Measurements from ENCODE around the gene EDRF1.
"Not testable (repeated sequence)": the region's sequence is repeated elsewhere in the genome, so short reads cannot be mapped to it uniquely, and the experiment has no call there.

The EDRF1 gene

GRCh38 chr10:125719173-125720001 lies at the start of gene EDRF1:
Gene EDRF1, plus strand, starts transcription at chr10:125719709. Its CDS starts 99 bp downstream, at chr10:125719808.
- peak; percentile 98 for DNase-seq

GRCh38 chr10:125672884-125673283 lies 46.6 kb upstream of the EDRF1 start:
- no peak for DNase-seq

- no peak for DNase-seq
Measured at GRCh38 chr10:125679436-125679835, 40.1 kb upstream of the EDRF1 start.

DNA sequence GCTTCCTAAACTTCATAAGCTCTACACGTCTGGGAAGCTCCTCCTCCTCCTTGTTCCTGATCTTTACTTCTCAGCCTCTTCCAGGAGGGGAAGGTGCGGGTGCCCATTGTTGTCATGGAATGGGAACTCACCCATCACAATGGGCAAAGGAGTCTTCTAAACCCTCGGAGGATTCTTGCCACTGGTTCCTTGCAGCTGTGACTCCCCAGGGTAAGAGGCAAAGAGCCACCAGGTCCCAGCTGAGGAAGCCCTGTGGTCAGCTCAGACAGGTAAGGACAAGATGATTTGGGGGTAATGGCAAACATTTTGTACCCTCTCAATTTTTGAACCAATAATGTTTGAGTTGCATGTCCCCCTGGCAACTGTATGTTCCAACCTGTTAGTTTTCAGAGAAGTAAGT lies 36.4 kb upstream of the EDRF1 start, which contains the start of gene TEX36:
Gene TEX36, minus strand, starts transcription at position 101 of the 400 bp plus-strand sequence. CDS start 174 bp downstream, outside the sequence.
- no peak for DNase-seq

DNA sequence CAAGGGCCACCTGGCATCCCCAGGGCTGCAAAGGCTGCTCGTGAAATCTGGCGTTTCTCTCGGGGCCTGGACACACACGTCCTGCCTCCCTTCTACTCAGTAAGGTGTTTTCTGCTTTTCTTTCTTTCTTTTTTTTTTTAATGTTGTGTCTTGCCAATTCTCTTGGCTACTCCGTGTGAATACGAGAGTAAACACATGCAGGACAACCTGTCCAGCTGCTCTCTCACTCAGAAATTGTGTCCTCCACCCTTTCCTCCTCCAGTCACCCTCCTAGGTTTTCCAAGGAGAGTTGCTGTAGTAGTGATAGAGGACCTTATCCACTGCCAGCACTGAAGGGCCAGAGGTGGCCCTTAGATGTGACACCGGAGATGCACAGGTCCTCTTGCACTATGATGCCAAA lies 35.7 kb upstream of the EDRF1 start:
- no peak for DNase-seq

DNA sequence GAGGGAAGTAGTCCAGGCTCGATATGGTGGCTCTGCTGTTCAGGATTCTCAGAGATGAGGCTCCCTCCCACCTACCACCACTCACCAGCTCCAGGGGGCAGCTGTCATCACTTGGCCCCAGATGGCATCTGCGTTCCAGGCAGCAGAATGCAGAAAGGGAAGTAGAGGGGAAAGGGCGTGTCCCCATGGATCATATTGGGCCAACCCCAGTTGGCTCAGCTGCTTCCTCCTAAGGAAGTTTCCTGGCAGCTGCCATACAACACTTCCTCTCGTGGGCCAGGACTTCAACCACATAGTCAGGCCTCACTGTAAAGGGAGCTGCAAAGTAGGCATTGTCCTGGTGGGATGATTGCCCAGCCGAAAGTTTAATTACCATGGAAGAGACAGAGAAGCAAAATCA lies 34.9 kb upstream of the EDRF1 start:
- DNase-seq, result no peak

GRCh38 chr10:125687507-125688185 lies 31.9 kb upstream of the EDRF1 start:
- DNase-seq, result no peak

DNA sequence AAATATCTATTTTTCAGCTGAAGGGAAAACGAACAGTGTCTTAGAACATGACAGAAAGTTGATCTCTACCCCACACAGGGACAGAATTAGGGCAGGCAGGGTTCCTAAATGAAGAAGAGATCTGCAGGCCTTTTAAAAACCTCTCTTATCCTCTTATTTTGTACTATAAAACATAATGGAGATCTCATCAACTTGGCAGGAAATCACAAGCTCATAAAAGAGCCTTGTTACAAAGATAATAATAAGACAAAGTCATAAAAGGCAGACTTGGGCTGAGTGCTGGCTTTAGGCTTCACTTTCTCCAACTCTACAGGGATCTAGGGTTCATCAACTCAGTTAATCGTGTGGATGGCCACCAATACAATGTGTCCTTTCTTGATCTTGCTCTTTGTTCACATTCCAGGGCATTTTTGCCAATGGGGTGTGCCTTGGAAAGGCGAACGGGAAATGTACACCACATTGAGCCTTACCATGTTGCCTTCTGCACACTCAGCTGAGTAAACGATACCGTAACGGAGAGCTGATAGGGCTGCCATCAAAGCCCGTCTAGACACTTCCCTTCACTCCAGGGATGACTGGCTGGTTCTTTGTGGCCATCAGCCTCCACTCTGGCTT lies 29.4 kb upstream of the EDRF1 start:
- no peak for DNase-seq

- no peak for DNase-seq
Measured at GRCh38 chr10:125691160-125691981, 28.1 kb upstream of the EDRF1 start.

DNA sequence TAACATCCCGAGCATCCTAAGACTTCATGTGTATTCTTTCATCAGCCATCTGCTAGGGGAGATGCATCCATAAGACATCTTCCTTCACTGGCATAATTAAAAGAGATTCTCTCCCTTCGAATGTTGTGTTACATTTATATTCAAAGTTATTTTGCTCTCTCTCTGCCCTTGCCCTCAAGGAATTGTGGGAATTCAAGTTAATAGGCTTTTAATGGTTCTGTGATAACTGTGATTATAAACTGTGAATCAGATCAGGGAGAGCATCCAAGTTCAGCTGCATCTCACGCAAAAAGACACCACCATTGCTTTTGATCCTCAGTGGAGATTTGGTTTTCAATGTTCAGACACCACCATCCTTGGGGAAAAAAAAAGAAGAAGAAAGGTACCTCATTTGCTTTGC lies 27.3 kb upstream of the EDRF1 start:
- no peak for DNase-seq

DNA sequence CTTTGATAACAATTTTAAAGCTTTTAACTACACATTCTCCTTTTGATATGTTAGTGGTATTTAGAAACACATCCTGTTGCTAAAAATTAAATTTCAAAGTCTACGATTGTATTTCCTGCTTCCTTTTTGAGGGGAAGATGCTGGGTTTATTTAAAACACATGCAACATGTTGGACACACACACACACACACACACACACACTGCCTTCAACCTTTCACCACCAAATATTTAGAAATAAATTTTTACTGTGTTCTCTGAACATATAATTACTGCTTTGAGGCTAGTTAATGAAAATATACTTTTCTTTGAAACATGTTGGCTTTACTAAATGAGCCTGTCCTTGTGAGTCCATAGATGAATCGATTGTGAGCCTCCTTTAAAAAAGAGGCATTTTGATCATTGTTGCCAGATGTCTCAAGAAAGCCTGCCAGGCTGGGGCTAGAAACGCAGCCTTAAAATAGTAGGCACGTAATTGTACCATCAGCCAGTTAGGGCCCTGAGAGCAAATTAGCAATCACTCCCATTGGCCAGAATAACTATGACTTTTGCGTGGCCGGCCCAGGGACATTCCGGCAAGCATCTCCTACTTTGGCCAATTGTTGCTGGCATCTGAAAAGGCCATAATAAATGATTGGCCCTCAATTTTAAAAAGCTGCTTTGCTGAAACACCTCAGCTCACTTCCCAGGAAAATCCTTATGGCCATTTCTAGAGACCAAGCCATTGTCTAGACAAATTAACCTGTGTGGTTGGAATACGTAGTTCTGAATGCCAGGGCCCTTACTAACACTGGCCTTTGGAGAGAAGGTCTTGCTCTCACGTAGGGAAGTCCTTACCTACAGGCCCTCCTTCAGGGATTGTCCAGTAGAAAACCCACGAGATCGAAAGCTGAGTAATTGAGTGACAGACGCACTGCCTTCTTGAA lies 26.6 kb upstream of the EDRF1 start:
- no peak for DNase-seq

GRCh38 chr10:125693524-125693847 lies 26.0 kb upstream of the EDRF1 start:
- DNase-seq, result no peak

GRCh38 chr10:125694883-125695282 lies 24.6 kb upstream of the EDRF1 start:
- DNase-seq, result no peak

DNA sequence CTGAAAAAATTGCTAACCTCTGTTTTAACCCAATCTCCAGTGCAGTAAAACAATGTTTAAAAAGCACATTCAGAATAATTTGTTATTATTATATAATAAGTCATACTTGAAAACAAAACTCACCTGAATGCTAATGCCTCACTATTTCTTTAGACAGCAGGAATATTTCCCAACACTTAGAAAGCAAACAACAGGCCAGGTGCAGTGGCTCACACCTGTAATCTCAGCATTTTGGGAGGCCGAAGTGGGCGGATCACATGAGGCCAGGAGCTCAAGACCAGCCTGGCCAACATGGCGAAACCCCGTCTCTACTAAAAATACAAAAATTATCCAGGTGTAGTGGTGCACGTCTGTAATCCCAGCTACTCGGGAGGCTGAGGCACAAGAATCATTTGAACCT lies 22.6 kb upstream of the EDRF1 start:
- not testable (repeated sequence) for DNase-seq

DNA sequence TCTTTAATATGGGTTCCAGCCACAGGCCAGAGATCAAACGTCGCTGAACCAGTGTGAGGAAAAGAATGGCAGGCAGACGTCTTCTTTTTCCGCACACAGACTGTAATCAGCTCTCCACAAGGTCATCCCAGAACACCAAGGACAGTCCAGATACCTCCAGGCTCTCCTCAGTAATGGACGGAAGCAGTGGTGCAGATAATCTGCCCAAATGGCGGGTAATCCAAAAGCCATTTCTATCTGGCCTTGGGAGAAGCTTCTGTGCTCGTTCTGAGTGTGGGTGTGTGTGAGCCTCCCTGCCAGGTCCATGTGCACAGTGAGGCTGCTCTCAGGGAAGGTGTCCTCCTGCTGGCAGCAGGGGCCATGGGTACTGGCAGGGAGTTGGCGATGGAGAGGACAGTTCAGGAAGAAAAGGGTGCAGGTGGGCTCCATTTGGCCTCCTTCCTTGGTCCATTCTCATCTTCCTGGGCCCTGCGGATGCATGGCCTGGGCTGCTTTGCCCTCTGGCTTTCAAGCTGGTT lies 21.0 kb upstream of the EDRF1 start:
- DNase-seq, result no peak

DNA sequence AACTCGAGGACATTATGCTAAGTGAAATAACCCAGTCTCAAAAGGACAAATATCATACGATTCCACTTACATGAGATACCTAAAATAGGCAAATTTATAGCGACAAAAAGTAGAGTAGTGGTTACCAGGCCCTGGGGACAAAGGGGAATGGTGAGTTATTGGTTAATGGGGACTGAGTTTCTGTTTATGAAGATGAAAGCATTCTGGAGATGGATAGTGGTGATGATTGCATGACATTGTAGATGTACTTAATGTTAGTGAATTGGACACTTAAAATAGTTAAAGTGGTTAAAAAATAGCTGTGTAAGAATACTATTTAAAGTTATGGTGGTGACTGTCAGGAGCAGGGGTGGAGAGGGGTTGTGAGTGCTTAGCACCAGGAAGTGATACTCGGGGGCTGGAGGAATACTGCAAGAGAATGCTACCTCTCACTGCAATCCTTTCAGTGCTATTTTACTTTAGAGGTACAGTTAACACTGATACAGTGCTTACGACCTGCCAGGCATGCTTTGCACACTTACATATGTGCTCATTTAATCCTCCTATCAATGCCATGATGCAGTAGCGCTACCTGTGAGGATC lies 19.9 kb upstream of the EDRF1 start:
- DNase-seq, result no peak

DNA sequence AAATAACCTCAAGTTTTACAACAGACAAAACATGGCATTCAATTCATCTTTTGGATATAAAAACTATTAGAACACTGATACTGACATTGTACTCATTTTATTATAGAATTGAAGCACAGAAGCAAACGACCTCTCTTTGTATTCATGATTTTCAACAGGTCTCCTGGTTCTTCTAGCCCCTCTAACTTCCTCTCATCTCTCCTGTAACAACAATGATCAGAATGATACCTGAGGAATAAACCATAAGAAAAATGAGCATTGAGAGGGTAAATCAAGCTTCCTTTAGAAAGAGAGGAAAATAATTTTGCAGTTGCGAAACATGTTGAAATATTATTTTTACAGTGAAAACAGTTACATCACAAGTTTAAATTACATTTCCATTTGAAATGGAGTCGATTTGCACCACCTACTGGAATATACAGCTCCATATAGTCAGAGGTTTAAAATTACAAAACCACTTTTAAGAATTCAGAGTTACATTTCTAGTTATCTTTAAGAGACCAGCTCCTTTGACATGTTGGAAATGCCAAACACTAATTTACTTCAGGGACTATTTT lies 19.1 kb upstream of the EDRF1 start:
- DNase-seq, result no peak

DNA sequence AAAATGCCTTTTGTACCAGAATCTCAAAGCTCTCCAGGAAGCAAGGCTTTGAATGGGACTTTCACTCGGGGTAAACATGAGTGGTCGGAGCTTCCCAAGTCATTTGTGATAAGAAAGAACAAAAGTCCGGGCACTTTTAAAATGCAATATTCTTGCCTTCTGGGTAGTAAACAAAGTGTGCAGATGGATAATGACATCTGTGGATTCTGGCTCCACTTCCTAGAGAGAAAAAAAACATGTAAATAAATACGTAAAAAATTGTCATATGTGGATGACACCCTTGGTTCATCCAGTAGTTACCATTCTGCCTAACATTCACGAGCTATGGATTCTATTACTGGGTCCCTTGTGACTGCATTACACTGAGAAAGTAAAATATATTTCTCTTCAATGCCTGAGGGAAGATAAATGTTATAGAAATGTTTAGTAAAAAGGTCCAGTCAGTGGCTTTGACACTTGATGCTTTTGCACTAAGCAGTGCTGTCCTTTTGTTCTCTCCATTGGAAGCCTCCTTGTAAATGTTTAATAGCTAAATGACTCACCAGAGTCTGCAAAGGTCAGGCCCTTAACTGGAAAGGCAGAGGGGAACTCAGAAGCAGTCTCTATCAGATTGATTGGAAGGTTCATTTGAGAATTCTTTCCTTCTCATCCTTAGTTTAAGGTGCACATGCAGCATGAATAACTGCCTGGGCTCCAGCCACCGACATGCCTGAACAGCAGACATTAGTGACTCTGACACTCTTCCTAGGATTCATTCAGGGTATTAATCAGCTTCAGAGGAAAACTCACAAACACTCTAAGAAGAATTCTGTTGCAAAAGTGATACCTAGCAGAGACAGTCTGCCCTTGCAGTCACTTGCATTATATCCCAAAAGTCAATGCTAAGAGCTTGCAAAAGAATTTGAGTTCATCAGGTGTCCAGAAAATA lies 11.7 kb upstream of the EDRF1 start:
- DNase-seq, result no peak

- no peak for DNase-seq
Measured at GRCh38 chr10:125708971-125709503, 10.5 kb upstream of the EDRF1 start.
